ENCODE results near the gene HMGCR. TPM values are rescaled to one million over a fixed set of nuclear protein-coding genes. Genes with fewer than 3 reads are reported as not detected.
"Not testable (repeated sequence)": the region's sequence is repeated elsewhere in the genome, so short reads cannot be mapped to it uniquely, and the experiment has no call there.

The HMGCR gene
- total and polyA plus RNA-seq, 2 donors (not counting 3 experiments of a cell fraction or from before 2014, with no cell fraction given) = 39.6 to 104 TPM

GRCh38 chr5:75334413-75334812 is 2.6 kb upstream of the HMGCR start:
- dilution Hi-C loops (cut with MboI; ENCODE audit: extremely low pct_ligation_motif_present, low sequenced_read_pairs); H3K27ac ChIP-seq (ENCODE audit: insufficient read depth, low read depth, low read length); CTCF ChIA-PET; H3K9me3 ChIP-seq (replicated peaks; ENCODE audit: control insufficient read depth, insufficient read depth, low read length); H3K27me3 ChIP-seq (ENCODE audit: control insufficient read depth in 2 of 2, insufficient read depth in 2 of 2, low read length in 2 of 2); H3K9ac ChIP-seq (replicated peaks; ENCODE audit: extremely low read depth, insufficient read depth, low read length); BruUV-seq (replicated peaks); H3K4me3 ChIP-seq (replicated peaks in 1 of 3; ENCODE audit: insufficient read depth in 1 of 3, low read depth in 1 of 3, low read length in 3 of 3); H4K20me1 ChIP-seq (replicated peaks; ENCODE audit: control insufficient read depth, extremely low read depth, insufficient read depth, low read length); H3K4me2 ChIP-seq (ENCODE audit: insufficient read depth, low read length); H3K9me1 ChIP-seq (replicated peaks; ENCODE audit: control insufficient read depth, extremely low read depth, insufficient read depth, low read length); H3K36me3 ChIP-seq (ENCODE audit: control insufficient read depth in 2 of 2, extremely low read depth in 1 of 2, insufficient read depth in 2 of 2, low read length in 2 of 2); intact Hi-C loops (cut with micrococcal nuclease); H2AFZ ChIP-seq (ENCODE audit: low read depth, low read length); DNase-seq (ENCODE audit: low read depth, low spot score); POLR2A ChIA-PET; FAIRE-seq: not testable (repeated sequence)
- H3K4me1 ChIP-seq (ENCODE audit: control insufficient read depth, extremely low read depth, insufficient read depth, low read length) = peaks cover 14% of the 10 kb centered on the region
- peaks cover 20% of the 10 kb centered on the region for H3K79me2 ChIP-seq (ENCODE audit: control insufficient read depth, insufficient read depth, low read length)

GRCh38 chr5:75335486-75335885 is 1.5 kb upstream of the HMGCR start:
- dilution Hi-C loops (cut with MboI; ENCODE audit: extremely low pct_ligation_motif_present, low sequenced_read_pairs) = no loop called here
- H2AFZ ChIP-seq (ENCODE audit: low read depth, low read length) = no peak overlapping the region

More at GRCh38 chr5:75335486-75335885, 1.5 kb upstream of the HMGCR start:
- TF ChIP-seq GATA2 (IDR thresholded peaks at IDR 0.05; ENCODE audit: insufficient read depth, insufficient read length, low read depth, low read length) (no peak), POLR2AphosphoS5 (IDR thresholded peaks at IDR 0.05; ENCODE audit: insufficient read depth, low read depth, low read length) (no peak), FOS (IDR thresholded peaks at IDR 0.05; ENCODE audit: borderline replicate concordance, insufficient read depth, low read length) (no peak), POLR2A (IDR thresholded peaks at IDR 0.05; ENCODE audit: low read depth, low read length) (no peak), MYC (IDR thresholded peaks at IDR 0.05; ENCODE audit: low read depth, low read length) (no peak), JUN (IDR thresholded peaks at IDR 0.05; ENCODE audit: borderline replicate concordance, insufficient read depth, insufficient read length, low read depth) (no peak), EZH2 (IDR thresholded peaks at IDR 0.05; ENCODE audit: borderline replicate concordance, low read depth, low read length, severe bottlenecking) (no peak)
- TF ChIP-seq, protein P1, sequence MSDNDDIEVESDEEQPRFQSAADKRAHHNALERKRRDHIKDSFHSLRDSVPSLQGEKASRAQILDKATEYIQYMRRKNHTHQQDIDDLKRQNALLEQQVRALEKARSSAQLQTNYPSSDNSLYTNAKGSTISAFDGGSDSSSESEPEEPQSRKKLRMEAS (IDR thresholded peaks at IDR 0.05; ENCODE audit: insufficient read depth, insufficient read length) = no peak
- TF ChIP-seq, protein P2, sequence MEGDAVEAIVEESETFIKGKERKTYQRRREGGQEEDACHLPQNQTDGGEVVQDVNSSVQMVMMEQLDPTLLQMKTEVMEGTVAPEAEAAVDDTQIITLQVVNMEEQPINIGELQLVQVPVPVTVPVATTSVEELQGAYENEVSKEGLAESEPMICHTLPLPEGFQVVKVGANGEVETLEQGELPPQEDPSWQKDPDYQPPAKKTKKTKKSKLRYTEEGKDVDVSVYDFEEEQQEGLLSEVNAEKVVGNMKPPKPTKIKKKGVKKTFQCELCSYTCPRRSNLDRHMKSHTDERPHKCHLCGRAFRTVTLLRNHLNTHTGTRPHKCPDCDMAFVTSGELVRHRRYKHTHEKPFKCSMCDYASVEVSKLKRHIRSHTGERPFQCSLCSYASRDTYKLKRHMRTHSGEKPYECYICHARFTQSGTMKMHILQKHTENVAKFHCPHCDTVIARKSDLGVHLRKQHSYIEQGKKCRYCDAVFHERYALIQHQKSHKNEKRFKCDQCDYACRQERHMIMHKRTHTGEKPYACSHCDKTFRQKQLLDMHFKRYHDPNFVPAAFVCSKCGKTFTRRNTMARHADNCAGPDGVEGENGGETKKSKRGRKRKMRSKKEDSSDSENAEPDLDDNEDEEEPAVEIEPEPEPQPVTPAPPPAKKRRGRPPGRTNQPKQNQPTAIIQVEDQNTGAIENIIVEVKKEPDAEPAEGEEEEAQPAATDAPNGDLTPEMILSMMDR (IDR thresholded peaks at IDR 0.05; ENCODE audit: extremely low read depth in 1 of 2, insufficient read depth in 1 of 2, low read depth in 1 of 2, low read length in 2 of 2) = no peak
- no TSS peak for BruUV-seq (replicated peaks)
- Histone ChIP-seq H3K4me2 (ENCODE audit: insufficient read depth, low read length) (no peak overlapping the region), H3K36me3 (ENCODE audit: control insufficient read depth in 2 of 2, extremely low read depth in 1 of 2, insufficient read depth in 2 of 2, low read length in 2 of 2) (no peaks in the 10 kb centered on the region), H3K9me3 (replicated peaks; ENCODE audit: control insufficient read depth, insufficient read depth, low read length) (no peaks in the 10 kb centered on the region), H3K79me2 (ENCODE audit: control insufficient read depth, insufficient read depth, low read length) (peaks cover 31% of the 10 kb centered on the region), H3K9me1 (replicated peaks; ENCODE audit: control insufficient read depth, extremely low read depth, insufficient read depth, low read length) (no peaks in the 10 kb centered on the region), H3K27me3 (ENCODE audit: control insufficient read depth in 2 of 2, insufficient read depth in 2 of 2, low read length in 2 of 2) (no peaks in the 10 kb centered on the region), H3K4me3 (replicated peaks in 1 of 3; ENCODE audit: insufficient read depth in 1 of 3, low read depth in 1 of 3, low read length in 3 of 3) (no peak overlapping the region), H3K27ac (ENCODE audit: insufficient read depth, low read depth, low read length) (no peak overlapping the region), H3K9ac (replicated peaks; ENCODE audit: extremely low read depth, insufficient read depth, low read length) (no peak overlapping the region), H3K4me1 (ENCODE audit: control insufficient read depth, extremely low read depth, insufficient read depth, low read length) (peaks cover 15% of the 10 kb centered on the region), H4K20me1 (replicated peaks; ENCODE audit: control insufficient read depth, extremely low read depth, insufficient read depth, low read length) (no peaks in the 10 kb centered on the region)
- POLR2A ChIA-PET = no interaction called here
- intact Hi-C loops (cut with micrococcal nuclease) = loop anchor here (5.0 kb wide), 2 partner anchors 347 to 1367 kb away; no protein-coding TSS in a partner anchor
- FAIRE-seq (no peak), DNase-seq (ENCODE audit: low read depth, low spot score) (no peak)
- CTCF ChIA-PET = no interaction called here

All from endothelial cell of umbilical vein (primary cell).